SHP77 treated with DMSO at 0.1 percent for 48 hours (cell line): ENCODE results near the gene ENOX1.
"Not testable (repeated sequence)": the region's sequence is repeated elsewhere in the genome, so short reads cannot be mapped to it uniquely, and the experiment has no call there.

Experiments
- DNase-seq: peaks from one replicate; lab custom pipeline; 2025; lab: John Stamatoyannopoulos, UW

ENOX1 gene

DNA sequence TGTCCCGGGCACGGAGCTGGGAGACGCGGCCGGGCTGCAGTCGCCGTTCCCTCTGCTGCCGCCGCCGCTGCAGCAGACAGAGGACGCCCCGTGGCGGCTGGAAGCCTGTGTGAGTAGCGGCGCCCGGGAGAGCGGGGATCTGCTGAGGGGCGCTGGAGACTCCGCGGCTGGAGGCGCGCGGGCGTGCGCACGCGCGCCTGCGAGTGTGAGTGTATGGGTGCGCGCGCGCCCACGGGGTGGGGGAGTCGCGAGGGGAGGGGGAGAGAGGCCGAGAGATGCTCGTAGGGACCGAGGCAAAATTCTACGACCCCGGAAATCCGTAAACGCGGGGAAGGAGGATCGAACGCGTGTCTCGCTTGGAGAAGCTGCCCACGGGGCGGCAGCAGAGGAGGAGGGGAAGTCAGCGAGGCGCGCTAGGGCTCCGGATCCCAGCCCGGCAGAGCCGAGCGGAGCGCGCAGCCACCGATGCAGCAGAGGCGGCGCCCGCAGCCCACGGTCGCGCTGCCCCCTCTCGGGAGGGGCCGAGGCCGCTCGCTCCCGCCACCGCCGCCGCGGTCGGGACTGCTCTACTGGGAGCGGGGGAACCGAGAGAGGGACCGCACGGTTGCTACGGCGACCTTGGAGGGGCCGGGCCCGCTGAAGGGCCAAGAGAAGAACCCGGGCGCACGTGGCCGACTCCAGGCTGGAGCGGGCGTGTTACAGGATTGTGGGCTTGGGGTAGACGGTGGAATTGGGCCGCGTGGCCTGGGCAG is at the start of gene ENOX1:
Gene ENOX1 (minus strand): TSS at position 207 of the 752 bp plus-strand sequence.
- DNase-seq = no peak

DNA sequence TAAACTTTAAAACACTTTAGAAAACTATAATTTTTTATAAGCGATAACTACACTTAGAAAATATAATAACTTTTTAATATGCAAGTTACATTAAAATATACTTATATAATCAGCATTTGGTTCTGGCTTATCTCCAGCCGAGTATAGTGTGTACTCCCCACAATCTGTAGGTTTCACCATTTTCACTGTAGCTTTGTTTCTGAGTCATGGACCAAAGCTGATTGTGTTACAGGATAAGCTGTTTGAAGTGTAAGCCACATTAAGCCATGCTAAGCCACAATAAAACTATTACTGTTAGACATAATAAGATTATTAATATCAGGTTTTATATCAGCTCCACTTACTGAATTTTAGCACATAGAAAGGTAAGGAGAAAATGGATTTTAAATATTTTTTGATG is 48.9 kb upstream of the ENOX1 start:
- no peak for DNase-seq

DNA sequence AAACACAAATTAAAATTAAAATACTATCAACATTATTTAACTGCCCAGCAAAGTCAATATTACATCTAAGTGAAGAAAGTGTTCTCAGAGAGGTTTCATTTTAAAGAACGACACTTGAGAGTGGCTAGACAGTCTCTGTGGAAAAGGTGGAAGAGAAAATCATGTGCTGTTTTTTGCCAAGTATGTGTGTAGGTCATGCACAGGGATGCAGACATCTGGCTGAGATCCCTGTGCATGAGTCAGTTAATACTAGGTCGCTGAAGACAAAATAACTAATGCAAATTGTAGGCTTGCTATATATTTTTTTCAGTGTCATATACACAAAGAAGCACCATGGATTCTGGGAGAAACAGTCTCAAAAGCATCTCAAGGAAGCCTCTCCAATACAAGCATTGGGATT is 44.3 kb upstream of the ENOX1 start:
- DNase-seq = no peak

GRCh38 chr13:43830497-43830881 is 43.7 kb upstream of the ENOX1 start:
- DNase-seq = no peak

DNA sequence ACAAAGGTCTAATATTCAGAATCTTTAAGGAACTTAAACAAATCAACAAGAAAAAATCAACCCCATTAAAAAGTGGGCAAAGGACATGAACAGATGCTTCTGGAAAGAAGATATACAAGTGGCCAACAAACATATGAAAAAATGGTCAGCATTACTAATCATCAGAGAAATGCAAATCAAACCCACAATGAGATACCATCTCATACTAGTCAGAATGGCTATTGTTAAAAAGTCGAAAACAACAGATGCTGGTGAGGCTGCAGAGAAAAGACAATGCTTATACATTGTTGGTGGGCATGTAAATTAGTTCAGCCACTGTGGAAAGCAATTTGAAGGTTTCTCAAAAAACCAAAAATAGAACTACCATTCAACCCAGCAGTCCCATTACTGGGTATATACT is 37.9 kb upstream of the ENOX1 start:
- not testable (repeated sequence) for DNase-seq

GRCh38 chr13:43822969-43823368 is 36.2 kb upstream of the ENOX1 start:
- DNase-seq = no peak

- no peak for DNase-seq
Observed at GRCh38 chr13:43816401-43816889, 29.7 kb upstream of the ENOX1 start.

DNA sequence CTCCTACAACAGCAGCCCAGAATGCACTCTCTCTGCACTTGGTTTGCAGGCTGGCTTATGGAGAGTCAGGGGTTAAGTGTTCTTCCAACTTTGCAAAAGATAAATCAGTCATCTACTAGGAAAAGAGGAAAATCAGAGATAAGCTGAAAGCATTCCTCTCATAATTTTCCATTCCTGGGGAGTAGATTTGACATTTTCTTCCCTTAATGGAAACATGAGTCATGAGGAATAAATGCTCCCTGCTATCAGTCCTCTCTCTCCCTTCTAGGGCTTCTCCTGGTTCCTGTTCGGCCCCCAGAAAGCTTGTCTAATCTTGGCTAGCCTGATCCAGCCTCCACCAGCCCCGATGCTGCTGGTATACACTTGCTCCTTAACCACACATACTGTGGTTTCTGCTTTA is 28.4 kb upstream of the ENOX1 start:
- no peak for DNase-seq

DNA sequence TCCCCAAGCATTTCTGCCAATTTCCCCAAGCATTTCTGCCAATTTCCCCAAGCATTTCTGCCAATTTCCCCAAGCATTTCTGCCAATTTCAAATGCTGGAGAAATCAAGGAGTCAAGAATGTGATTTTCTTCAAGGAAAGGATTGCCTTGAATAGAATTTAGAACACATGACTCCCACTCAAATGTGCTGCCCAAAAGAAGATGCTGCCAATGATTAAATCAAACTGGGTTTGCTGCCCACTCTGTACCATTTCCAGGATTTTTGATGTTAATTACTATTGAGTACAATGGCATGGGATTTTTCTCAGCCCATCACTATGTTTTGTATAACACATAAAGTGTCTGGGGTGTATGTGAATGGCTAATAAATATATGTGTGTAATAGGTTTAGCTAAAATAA is 21.9 kb upstream of the ENOX1 start:
- no peak for DNase-seq

DNA sequence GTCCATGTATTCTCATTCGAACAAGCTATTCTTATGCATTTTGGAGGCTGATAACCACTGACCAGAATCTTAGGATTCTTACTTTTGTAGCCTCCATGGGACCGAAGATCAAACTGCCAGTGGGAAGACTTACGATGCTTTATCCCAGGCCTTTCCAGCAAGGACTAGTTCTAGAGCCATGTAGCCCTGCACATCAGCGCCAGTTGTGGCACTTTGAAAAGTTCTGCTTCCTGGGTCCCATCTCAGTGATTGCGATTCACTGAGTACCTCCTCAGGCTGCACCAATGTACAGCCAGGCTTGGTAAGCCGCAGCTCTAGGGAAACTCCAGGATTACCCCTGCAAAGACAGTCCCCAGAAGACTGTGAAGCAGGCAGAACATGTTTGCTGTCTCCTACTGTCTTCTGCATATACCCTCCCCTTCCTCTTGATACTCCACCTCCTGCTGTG is 18.9 kb upstream of the ENOX1 start:
- DNase-seq = no peak

- DNase-seq = no peak
Observed at GRCh38 chr13:43805071-43805468, 18.3 kb upstream of the ENOX1 start.

DNA sequence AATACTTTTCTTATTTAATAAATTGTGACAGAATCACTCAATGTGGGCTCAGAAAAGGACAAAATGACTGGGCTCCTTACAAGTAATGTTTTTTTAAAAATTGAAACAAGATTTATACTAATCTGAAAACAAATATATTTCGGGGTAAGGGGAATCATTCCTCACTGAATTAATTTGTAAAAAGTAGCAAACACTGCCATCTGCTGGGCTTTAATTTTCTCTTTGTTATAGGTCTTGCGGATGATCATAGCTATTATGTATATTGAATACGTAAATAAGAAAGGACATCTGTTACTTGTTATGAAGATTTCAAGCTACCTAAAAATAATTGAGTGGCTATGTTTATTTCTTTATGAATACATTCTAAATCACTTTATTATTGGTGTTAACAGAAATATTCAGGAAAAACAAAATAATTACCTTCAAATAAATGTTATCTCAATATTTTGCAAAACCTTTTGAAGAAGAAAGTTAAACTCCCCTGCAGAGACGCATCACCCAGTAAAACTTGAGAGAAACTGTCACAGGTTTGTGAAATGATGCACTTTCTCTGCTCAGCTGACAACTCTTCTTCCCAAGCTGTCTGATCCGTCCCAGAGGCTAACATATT is 17.8 kb upstream of the ENOX1 start:
- DNase-seq = peak; percentile 29

DNA sequence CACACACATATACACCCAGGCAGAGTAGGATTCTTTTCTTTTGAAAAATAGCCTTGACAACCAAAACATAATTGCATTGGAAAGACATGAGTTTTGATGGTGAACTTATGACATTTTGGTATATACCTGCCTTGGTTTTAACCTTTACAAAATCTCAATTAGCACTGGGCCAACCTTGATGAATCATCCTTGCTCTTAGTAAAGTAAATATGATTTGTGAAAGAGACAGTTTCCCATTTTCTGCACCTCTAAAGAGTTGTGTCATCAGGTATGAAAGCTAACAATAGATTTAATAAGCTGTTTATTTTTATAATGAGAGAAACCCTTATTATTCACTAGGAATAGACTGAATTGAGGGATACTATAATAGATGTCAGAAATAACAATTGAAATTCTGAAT is 15.7 kb upstream of the ENOX1 start:
- no peak for DNase-seq

- no peak for DNase-seq
Observed at GRCh38 chr13:43800828-43801227, 14.1 kb upstream of the ENOX1 start.

GRCh38 chr13:43799191-43799590 is 12.4 kb upstream of the ENOX1 start:
- DNase-seq = no peak

DNA sequence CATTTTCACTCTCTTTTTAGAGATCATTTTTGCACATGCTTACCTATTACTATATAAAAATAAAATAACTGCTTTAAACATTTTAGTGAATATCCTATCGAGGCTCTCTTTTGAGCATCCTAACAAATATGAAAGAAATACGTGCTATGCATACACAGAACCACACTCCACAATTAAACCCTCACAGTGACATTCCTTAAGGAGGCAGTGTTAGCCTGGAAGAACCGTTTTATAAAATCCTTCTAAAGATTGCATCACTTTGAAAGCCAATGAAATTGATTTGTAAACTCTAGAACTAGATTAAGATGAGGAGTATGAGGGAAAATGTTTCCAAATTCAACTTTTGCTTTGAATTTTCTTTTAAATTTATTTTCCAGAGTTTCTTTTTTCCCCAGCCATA is 11.1 kb upstream of the ENOX1 start:
- DNase-seq = no peak

DNA sequence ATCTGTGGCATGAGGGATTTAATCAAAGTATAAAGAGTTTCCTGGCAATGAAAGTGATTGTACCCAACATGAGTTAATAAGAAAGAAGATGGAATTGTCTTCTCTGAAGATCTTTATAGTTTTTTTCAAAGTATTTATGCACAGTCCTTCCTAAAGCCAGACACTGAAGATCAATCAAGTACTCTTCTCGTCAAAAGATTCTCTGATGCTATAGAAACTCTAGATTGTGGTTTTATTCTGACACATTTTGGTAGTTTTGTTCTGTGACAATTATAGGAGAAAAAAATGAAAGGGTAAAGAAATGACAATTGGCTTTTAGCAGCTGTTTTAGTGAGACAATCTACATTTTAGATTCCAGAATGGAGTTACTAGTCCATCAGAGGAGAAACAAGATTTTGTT is 10.4 kb upstream of the ENOX1 start:
- no peak for DNase-seq

GRCh38 chr13:43794416-43794815 is 7.6 kb upstream of the ENOX1 start:
- DNase-seq = no peak

GRCh38 chr13:43792076-43792881 is 5.5 kb upstream of the ENOX1 start:
- no peak for DNase-seq

DNA sequence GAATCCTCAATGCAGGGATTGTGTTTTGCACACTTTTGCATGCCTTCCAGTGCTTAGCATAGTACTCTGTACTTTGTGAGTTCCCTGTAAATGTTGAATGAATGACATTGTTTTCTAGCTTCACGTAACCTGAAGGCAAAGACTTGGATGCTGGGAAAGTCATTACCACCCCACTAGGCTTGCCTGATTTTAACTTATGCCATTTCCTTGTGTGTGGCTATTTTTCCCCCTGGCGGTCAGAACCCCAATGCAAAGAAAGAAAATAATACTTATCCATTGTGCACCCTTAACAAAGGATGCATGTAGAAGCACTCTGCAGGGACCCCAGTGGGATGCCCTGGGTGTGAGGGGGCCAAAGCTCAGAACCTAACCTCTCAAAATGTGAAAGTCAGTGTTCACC is 1.2 kb upstream of the ENOX1 start:
- DNase-seq = no peak

DNA sequence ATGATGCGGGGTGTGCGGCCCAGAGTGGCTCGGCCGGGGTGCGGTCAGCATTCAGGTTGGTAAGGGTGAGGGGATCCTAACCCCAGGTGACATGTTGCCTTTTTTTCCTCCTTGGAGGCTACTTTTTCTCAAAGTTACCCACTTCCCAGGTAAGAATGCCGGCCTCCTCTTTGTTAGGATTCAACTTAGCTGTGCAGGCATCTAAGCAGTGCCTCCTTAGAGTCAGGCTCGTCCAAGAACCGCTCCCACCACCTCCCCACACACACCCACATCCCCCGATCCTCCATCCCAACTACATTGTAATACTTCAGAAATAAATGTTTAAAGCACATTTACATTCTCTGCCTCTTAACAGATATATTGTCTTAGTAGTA is 733 bp upstream of the ENOX1 start:
- no peak for DNase-seq

GRCh38 chr13:43786472-43786765 is 353 bp downstream of the ENOX1 start:
- no peak for DNase-seq
